Measurements from ENCODE around the gene BAZ1A. TPM values are rescaled to one million over a fixed set of nuclear protein-coding genes. Genes with fewer than 3 reads are reported as not detected.
A peak's percentile ranks its signal among the peaks of the same experiment; 100 is the strongest.

BAZ1A gene
- total RNA-seq, 1 experiment from 2014 or later = 28.2 TPM

- no peak for DNase-seq (ENCODE audit: low spot score)
- POLR2A ChIA-PET = interaction anchor here (0.6 to 1.2 kb wide), 3 partner anchors 108 to 469 kb away, joined by 3 to 7 read pairs (median 4); no protein-coding TSS in a partner anchor
- no peaks in the 10 kb centered on the region for H3K36me3 Mint-ChIP-seq
- TF ChIP-seq TCF7 (CRISPR knock-in tag; IDR thresholded peaks at IDR 0.05; ENCODE audit: low read depth) (no peak), FOXP1 (CRISPR knock-in tag; IDR thresholded peaks at IDR 0.05; ENCODE audit: borderline replicate concordance) (no peak), FOXJ3 (CRISPR knock-in tag; IDR thresholded peaks at IDR 0.05; ENCODE audit: borderline replicate concordance) (no peak)
- H3K27me3 Mint-ChIP-seq (ENCODE audit: low read depth) = 0 out of 2 replicates have a peak, but pooled peaks cover 3% of the 10 kb centered on the region
- ATAC-seq = no peak
- peaks cover 30% of the 10 kb centered on the region for H3K4me1 Mint-ChIP-seq
- H3K27ac Mint-ChIP-seq = peak overlapping the region; percentile 94
- CTCF ChIA-PET = interaction anchor here (0.6 kb wide), 2 partner anchors 395 to 857 kb away, joined by 3 to 4 read pairs; no protein-coding TSS in a partner anchor
- peak overlapping the region; percentile 86 for H3K4me3 Mint-ChIP-seq
- no peaks in the 10 kb centered on the region for H3K9me3 Mint-ChIP-seq
Observed at GRCh38 chr14:34872822-34873588, 2.2 kb downstream of the BAZ1A start.

GRCh38 chr14:34867199-34867598 is 8.0 kb downstream of the BAZ1A start:
- peaks cover 9% of the 10 kb centered on the region for H3K4me1 Mint-ChIP-seq
- ChIA-PET POLR2A (no interaction called here), CTCF (interaction anchor here (1.2 kb wide), 1 partner anchor 8 kb away, joined by 3 read pairs; the partner anchor contains the start of gene BAZ1A)
- DNase-seq (ENCODE audit: low spot score) = no peak
- H3K27ac Mint-ChIP-seq = no peak overlapping the region
- no peak for TF ChIP-seq CREB1 (CRISPR knock-in tag; IDR thresholded peaks at IDR 0.05)
- TF ChIP-seq HMGXB4 (CRISPR knock-in tag; IDR thresholded peaks at IDR 0.05) = no peak
- TF ChIP-seq ZNF281 (CRISPR knock-in tag; IDR thresholded peaks at IDR 0.05) = no peak
- no peak for TF ChIP-seq SMAD3 (CRISPR knock-in tag; IDR thresholded peaks at IDR 0.05; ENCODE audit: borderline replicate concordance)
- TF ChIP-seq TEAD1 (CRISPR knock-in tag; IDR thresholded peaks at IDR 0.05) = no peak
- TF ChIP-seq AR (CRISPR knock-in tag; IDR thresholded peaks at IDR 0.05) = no peak
- TF ChIP-seq CTCF (IDR thresholded peaks at IDR 0.05) = no peak
- no peak for TF ChIP-seq HMGA2 (CRISPR knock-in tag; IDR thresholded peaks at IDR 0.05)
- no peak for TF ChIP-seq SOX15 (CRISPR knock-in tag; IDR thresholded peaks at IDR 0.05)
- TF ChIP-seq EMX1 (CRISPR knock-in tag; IDR thresholded peaks at IDR 0.05) = no peak
- no peak for TF ChIP-seq JUN (CRISPR knock-in tag; IDR thresholded peaks at IDR 0.05)
- TF ChIP-seq PRRX2 (CRISPR knock-in tag; IDR thresholded peaks at IDR 0.05) = no peak
- no peak for TF ChIP-seq ZNF317 (CRISPR knock-in tag; IDR thresholded peaks at IDR 0.05; ENCODE audit: borderline replicate concordance, low read depth)
- no peaks in the 10 kb centered on the region for H3K36me3 Mint-ChIP-seq
- H3K9me3 Mint-ChIP-seq = no peaks in the 10 kb centered on the region
- H3K27me3 Mint-ChIP-seq (ENCODE audit: low read depth) = no peaks in the 10 kb centered on the region
- no peak overlapping the region for H3K4me3 Mint-ChIP-seq
- ATAC-seq = no peak

Measured in WTC11 (cell line).